HEK293 (cell line): Measurements from ENCODE around the gene ARHGAP26.

Source experiments
- CTCF ChIA-PET: fragments of 350-600 bp; formaldehyde crosslinking; extraction: SDS; loops from one replicate; lab custom pipeline; 2021; ENCODE audit warnings: antibody characterized with exemption; lab: Yijun Ruan, JAX
- POLR2A ChIA-PET: fragments of 300-600 bp; formaldehyde crosslinking; extraction: SDS; loops from one replicate; lab custom pipeline; 2020; ENCODE audit warnings: antibody characterized with exemption, inconsistent platforms; lab: Yijun Ruan, JAX
- H3K27ac ChIP-seq: fragments of 200-500 bp; sonication (Bioruptor generic); 2 replicates; pipeline ENCODE4 v1.5.1; 2014; ENCODE audit warnings: low read depth, low read length, control low read depth, inconsistent platforms; ENCODE audit errors: extremely low read depth
- H3K36me3 ChIP-seq, 2 experiments: fragments of 200-500 bp in 1 of 2; sonication (Bioruptor generic) in 1 of 2; 1 replicate in 1 of 2; 2 replicates in 1 of 2; pipeline ENCODE4 v1.5.1; 2014 to 2017; ENCODE audit warnings: inconsistent platforms in 2 of 2, low read length in 2 of 2; ENCODE audit not compliant: control insufficient read depth in 2 of 2, insufficient read depth in 1 of 2
- H3K4me1 ChIP-seq: fragments of 200-500 bp; sonication (Bioruptor generic); 2 replicates; pipeline ENCODE4 v1.5.1; 2014; ENCODE audit warnings: mild to moderate bottlenecking, low read length, inconsistent platforms; ENCODE audit not compliant: control insufficient read depth, insufficient read depth
- H3K4me3 ChIP-seq: 2 replicates; pipeline ENCODE4 v1.5.1; 2011; ENCODE audit warnings: low read depth, mild to moderate bottlenecking, control low read depth, low read length, moderate library complexity
- H3K9me3 ChIP-seq: fragments of 200-500 bp; sonication (Bioruptor generic); 2 replicates; pipeline ENCODE4 v1.5.1; 2014; ENCODE audit warnings: low read depth, low read length, inconsistent platforms; ENCODE audit not compliant: control insufficient read depth, insufficient read depth
- BCL11B ChIP-seq: fragments of 450-650 bp; formaldehyde crosslinking; IDR thresholded peaks from 2 replicates; pipeline ENCODE4 v1.5.1; 2016; ENCODE audit warnings: low read depth, missing biosample characterization, missing genetic modification characterization
- SCRT2 ChIP-seq: fragments of 450-650 bp; formaldehyde crosslinking; IDR thresholded peaks from 2 replicates; pipeline ENCODE4 v1.5.1; 2016; ENCODE audit warnings: missing biosample characterization, missing genetic modification characterization
- YY1 ChIP-seq: fragments of 450-650 bp; formaldehyde crosslinking; IDR thresholded peaks from 2 replicates; pipeline ENCODE4 v1.5.1; 2018; ENCODE audit warnings: missing biosample characterization, missing genetic modification characterization
- ZNF121 ChIP-seq: fragments of 450-650 bp; formaldehyde crosslinking; IDR thresholded peaks from 2 replicates; pipeline ENCODE4 v1.5.1; 2016; ENCODE audit warnings: missing biosample characterization, missing genetic modification characterization
- ZNF169 ChIP-seq: fragments of 450-650 bp; formaldehyde crosslinking; IDR thresholded peaks from 2 replicates; pipeline ENCODE4 v1.5.1; 2016; ENCODE audit warnings: missing biosample characterization, missing genetic modification characterization
- ZNF23 ChIP-seq: fragments of 450-650 bp; formaldehyde crosslinking; IDR thresholded peaks from 2 replicates; pipeline ENCODE4 v1.5.1; 2016; ENCODE audit warnings: missing biosample characterization, missing genetic modification characterization, borderline replicate concordance
- ZNF274 ChIP-seq, 2 experiments: fragments of 200-500 bp in 1 of 2; fragments of 450-650 bp in 1 of 2; sonication (Bioruptor generic) in 1 of 2; formaldehyde crosslinking in 1 of 2; IDR thresholded peaks; 2 replicates each; pipeline versions ENCODE4 v1.5.1 to v1.6.1; 2014 to 2016; ENCODE audit warnings: borderline replicate concordance in 1 of 2, inconsistent platforms in 1 of 2, low read length in 1 of 2, missing biosample characterization in 1 of 2, missing genetic modification characterization in 1 of 2
- ZNF324 ChIP-seq: fragments of 450-650 bp; formaldehyde crosslinking; IDR thresholded peaks from 2 replicates; pipeline ENCODE4 v1.5.1; 2016; ENCODE audit warnings: missing biosample characterization, missing genetic modification characterization
- ZNF585B ChIP-seq: fragments of 450-650 bp; formaldehyde crosslinking; IDR thresholded peaks from 2 replicates; pipeline ENCODE4 v1.5.1; 2016; ENCODE audit warnings: missing biosample characterization, missing genetic modification characterization
- ZNF660 ChIP-seq: fragments of 450-650 bp; IDR thresholded peaks from 2 replicates; pipeline ENCODE4 v1.5.1; 2018; ENCODE audit warnings: missing biosample characterization, mild to moderate bottlenecking, missing genetic modification characterization
- ZNF677 ChIP-seq: fragments of 450-650 bp; IDR thresholded peaks from 2 replicates; pipeline ENCODE4 v1.5.0; 2018; ENCODE audit warnings: missing biosample characterization, mild to moderate bottlenecking, missing genetic modification characterization, moderate library complexity
- TF ChIP-seq, protein P1 (sequence below): fragments of 450-650 bp; formaldehyde crosslinking; IDR thresholded peaks from 2 replicates; pipeline ENCODE4 v1.5.1; 2016; ENCODE audit warnings: missing biosample characterization, missing genetic modification characterization
- TF ChIP-seq, protein P2 (sequence below): fragments of 450-650 bp; formaldehyde crosslinking; IDR thresholded peaks from 2 replicates; pipeline ENCODE4 v1.5.1; 2016; ENCODE audit warnings: missing biosample characterization, missing genetic modification characterization
- TF ChIP-seq, protein P3 (sequence below): fragments of 450-650 bp; formaldehyde crosslinking; IDR thresholded peaks from 2 replicates; pipeline ENCODE4 v1.5.1; 2017; ENCODE audit warnings: missing biosample characterization, missing genetic modification characterization
- TF ChIP-seq, protein P4 (sequence below): fragments of 450-650 bp; formaldehyde crosslinking; IDR thresholded peaks from 2 replicates; pipeline ENCODE4 v1.5.1; 2016; ENCODE audit warnings: missing biosample characterization, missing genetic modification characterization
- TF ChIP-seq, protein P5 (sequence below): fragments of 450-650 bp; formaldehyde crosslinking; IDR thresholded peaks from 2 replicates; pipeline ENCODE4 v1.5.1; 2016; ENCODE audit warnings: missing biosample characterization, missing genetic modification characterization

The ARHGAP26 gene

DNA sequence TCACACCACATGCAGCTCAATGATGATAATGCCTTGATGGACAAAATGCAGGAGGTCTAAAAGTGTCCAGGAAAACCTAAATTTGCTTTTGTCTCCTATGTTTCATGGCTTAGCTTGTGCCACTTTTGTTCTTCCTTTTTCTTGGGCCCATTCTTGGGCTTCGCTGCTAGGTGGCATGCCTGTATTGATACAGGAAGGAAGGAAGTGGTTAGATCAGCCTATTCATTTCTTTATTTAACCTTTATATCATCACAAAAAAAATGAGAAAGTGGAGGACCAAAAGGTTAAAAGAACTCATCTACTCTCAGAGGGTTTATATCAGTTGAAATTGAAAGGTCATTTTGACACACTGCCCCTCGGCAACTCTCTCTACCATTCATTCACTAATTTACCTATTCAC, 260.2 kb downstream of the ARHGAP26 start:
- ChIA-PET POLR2A (no interaction called here), CTCF (no interaction called here)
- H3K9me3 ChIP-seq, result no peaks in the 10 kb centered on the region
- no peaks in the 10 kb centered on the region for H3K4me1 ChIP-seq
- no peak overlapping the region for H3K27ac ChIP-seq
- H3K36me3 ChIP-seq, result no peaks in the 10 kb centered on the region
- no peak overlapping the region for H3K4me3 ChIP-seq
- TF ChIP-seq SCRT2 (tag by site-specific recombination) (no peak), ZNF274 (IDR thresholded peaks at IDR 0.05; ENCODE audit: low read length) (no peak), ZNF274 (tag by site-specific recombination; IDR thresholded peaks at IDR 0.05; ENCODE audit: borderline replicate concordance) (no peak), ZNF169 (no peak)
- TF ChIP-seq, protein P1, sequence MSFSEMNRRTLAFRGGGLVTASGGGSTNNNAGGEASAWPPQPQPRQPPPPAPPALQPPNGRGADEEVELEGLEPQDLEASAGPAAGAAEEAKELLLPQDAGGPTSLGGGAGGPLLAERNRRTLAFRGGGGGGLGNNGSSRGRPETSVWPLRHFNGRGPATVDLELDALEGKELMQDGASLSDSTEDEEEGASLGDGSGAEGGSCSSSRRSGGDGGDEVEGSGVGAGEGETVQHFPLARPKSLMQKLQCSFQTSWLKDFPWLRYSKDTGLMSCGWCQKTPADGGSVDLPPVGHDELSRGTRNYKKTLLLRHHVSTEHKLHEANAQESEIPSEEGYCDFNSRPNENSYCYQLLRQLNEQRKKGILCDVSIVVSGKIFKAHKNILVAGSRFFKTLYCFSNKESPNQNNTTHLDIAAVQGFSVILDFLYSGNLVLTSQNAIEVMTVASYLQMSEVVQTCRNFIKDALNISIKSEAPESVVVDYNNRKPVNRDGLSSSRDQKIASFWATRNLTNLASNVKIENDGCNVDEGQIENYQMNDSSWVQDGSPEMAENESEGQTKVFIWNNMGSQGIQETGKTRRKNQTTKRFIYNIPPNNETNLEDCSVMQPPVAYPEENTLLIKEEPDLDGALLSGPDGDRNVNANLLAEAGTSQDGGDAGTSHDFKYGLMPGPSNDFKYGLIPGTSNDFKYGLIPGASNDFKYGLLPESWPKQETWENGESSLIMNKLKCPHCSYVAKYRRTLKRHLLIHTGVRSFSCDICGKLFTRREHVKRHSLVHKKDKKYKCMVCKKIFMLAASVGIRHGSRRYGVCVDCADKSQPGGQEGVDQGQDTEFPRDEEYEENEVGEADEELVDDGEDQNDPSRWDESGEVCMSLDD (tag by site-specific recombination), result no peak
- TF ChIP-seq, protein P2, sequence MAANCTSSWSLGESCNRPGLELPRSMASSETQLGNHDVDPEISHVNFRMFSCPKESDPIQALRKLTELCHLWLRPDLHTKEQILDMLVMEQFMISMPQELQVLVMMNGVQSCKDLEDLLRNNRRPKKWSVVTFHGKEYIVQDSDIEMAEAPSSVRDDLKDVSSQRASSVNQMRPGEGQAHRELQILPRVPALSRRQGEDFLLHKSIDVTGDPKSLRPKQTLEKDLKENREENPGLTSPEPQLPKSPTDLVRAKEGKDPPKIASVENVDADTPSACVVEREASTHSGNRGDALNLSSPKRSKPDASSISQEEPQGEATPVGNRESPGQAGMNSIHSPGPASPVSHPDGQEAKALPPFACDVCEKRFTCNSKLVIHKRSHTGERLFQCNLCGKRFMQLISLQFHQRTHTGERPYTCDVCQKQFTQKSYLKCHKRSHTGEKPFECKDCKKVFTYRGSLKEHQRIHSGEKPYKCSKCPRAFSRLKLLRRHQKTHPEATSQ (tag by site-specific recombination), result no peak

DNA sequence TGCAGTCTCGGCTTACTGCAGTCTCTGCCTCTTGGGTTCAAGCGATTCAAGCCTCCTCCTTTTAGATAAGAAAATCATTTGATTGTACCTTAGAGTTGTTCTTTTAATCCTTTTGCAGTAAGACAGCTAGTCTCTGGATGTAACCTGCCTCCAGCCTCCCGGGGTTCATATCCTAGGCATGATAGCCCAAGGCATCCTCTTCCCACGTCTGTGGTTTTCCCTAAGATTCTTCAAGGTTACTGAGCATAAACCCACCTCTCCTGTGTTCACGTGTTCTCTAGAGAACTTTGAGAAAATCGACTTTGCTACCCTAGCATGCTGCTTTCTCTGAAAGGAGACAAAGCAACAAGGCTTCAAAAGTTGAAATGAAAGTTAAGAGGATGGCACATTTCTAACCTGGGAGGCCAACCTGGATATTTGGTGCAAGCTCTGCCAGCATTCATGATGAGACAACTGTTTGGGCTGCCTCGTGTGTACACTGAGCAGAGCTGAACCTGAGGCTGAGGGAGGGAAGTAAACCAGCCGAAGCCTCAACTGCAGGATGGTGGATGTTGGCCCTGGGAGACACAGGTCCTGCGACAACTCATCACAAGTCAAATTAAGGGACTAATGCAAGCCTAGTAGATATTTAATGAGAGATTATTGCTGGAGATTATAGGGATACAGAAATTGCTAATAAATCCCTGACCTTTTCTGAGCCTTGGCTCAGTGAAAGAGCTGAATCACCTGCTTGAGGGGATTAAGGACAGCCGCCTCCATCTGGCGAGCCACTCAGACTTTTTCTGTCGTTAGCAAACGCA, 261.8 kb downstream of the ARHGAP26 start:
- Histone ChIP-seq H3K9me3 (no peaks in the 10 kb centered on the region), H3K36me3 (no peaks in the 10 kb centered on the region), H3K4me1 (no peaks in the 10 kb centered on the region), H3K4me3 (no peak overlapping the region), H3K27ac (no peak overlapping the region)
- TF ChIP-seq BCL11B (tag by site-specific recombination) (no peak), ZNF660 (tag by site-specific recombination) (no peak), ZNF585B (tag by site-specific recombination) (no peak), ZNF324 (tag by site-specific recombination) (no peak), YY1 (tag by site-specific recombination) (no peak), ZNF121 (tag by site-specific recombination) (no peak), ZNF23 (tag by site-specific recombination) (no peak), ZNF677 (tag by site-specific recombination) (no peak)
- TF ChIP-seq, protein P3, sequence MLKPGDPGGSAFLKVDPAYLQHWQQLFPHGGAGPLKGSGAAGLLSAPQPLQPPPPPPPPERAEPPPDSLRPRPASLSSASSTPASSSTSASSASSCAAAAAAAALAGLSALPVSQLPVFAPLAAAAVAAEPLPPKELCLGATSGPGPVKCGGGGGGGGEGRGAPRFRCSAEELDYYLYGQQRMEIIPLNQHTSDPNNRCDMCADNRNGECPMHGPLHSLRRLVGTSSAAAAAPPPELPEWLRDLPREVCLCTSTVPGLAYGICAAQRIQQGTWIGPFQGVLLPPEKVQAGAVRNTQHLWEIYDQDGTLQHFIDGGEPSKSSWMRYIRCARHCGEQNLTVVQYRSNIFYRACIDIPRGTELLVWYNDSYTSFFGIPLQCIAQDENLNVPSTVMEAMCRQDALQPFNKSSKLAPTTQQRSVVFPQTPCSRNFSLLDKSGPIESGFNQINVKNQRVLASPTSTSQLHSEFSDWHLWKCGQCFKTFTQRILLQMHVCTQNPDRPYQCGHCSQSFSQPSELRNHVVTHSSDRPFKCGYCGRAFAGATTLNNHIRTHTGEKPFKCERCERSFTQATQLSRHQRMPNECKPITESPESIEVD (tag by site-specific recombination), result no peak
- TF ChIP-seq, protein P4, sequence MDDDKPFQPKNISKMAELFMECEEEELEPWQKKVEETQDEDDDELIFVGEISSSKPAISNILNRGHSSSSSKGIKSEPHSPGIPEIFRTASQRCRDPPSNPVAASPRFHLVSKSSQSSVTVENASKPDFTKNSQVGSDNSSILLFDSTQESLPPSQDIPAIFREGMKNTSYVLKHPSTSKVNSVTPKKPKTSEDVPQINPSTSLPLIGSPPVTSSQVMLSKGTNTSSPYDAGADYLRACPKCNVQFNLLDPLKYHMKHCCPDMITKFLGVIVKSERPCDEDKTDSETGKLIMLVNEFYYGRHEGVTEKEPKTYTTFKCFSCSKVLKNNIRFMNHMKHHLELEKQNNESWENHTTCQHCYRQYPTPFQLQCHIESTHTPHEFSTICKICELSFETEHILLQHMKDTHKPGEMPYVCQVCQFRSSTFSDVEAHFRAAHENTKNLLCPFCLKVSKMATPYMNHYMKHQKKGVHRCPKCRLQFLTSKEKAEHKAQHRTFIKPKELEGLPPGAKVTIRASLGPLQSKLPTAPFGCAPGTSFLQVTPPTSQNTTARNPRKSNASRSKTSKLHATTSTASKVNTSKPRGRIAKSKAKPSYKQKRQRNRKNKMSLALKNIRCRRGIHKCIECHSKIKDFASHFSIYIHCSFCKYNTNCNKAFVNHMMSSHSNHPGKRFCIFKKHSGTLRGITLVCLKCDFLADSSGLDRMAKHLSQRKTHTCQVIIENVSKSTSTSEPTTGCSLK (tag by site-specific recombination), result no peak
- TF ChIP-seq, protein P5, sequence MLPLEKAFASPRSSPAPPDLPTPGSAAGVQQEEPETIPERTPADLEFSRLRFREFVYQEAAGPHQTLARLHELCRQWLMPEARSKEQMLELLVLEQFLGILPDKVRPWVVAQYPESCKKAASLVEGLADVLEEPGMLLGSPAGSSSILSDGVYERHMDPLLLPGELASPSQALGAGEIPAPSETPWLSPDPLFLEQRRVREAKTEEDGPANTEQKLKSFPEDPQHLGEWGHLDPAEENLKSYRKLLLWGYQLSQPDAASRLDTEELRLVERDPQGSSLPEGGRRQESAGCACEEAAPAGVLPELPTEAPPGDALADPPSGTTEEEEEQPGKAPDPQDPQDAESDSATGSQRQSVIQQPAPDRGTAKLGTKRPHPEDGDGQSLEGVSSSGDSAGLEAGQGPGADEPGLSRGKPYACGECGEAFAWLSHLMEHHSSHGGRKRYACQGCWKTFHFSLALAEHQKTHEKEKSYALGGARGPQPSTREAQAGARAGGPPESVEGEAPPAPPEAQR (tag by site-specific recombination), result no peak
- CTCF ChIA-PET, result interaction anchor here (0.6 to 0.7 kb wide), 2 partner anchors 15 to 279 kb away, joined by 3 read pairs; no protein-coding TSS in a partner anchor
- POLR2A ChIA-PET, result no interaction called here
